Lower lobe of right lung (tissue), 2 donors: ENCODE results near the gene DPY30. TPM values are rescaled to one million over a fixed set of nuclear protein-coding genes. Genes with fewer than 3 reads are reported as not detected.

Source experiments
- ATAC-seq, 2 donors: fragments of 200-7000 bp; cut with Tn5 transposase; one replicate each; pipeline ENCODE4 v1.9.1; 2020 to 2022; ENCODE audit warnings: mild to moderate bottlenecking in 2 of 2, moderate library complexity in 2 of 2
- DNase-seq: peaks from one replicate; pipeline ENCODE4 v3.0.0-alpha.2; 2020
- H3K27ac ChIP-seq: fragments of 200-600 bp; one replicate; pipeline ENCODE4 v1.8.0; 2022
- H3K27me3 ChIP-seq: fragments of 200-600 bp; one replicate; pipeline ENCODE4 v1.8.0; 2022; ENCODE audit warnings: low read depth
- H3K36me3 ChIP-seq: fragments of 200-600 bp; one replicate; pipeline ENCODE4 v1.8.0; 2022; ENCODE audit warnings: mild to moderate bottlenecking
- H3K4me1 ChIP-seq: fragments of 200-600 bp; one replicate; pipeline ENCODE4 v1.8.0; 2022
- H3K4me3 ChIP-seq: fragments of 200-600 bp; one replicate; pipeline ENCODE4 v1.8.0; 2022; ENCODE audit warnings: mild to moderate bottlenecking
- H3K9me3 ChIP-seq: fragments of 200-600 bp; one replicate; pipeline ENCODE4 v1.8.0; 2022
- CTCF ChIP-seq: fragments of 200-600 bp; IDR thresholded peaks from one replicate; pipeline ENCODE4 v1.8.0; 2022; ENCODE audit warnings: antibody characterized with exemption, mild to moderate bottlenecking
- intact Hi-C: fragments of 100-400 bp; cut with DNase I; formaldehyde crosslinking; loops from one replicate; pipeline ENCODE4 v1.11.0; 2022
- total RNA-seq: library from RNA; stranded (reverse); fragmentation: NEBNext Ultra II Directional; extraction: Animal tissue kit (Norgen Biotek cat#: 25700); gene quantifications from one replicate; pipeline ENCODE4 v1.2.1, GENCODE V29; 2021
- donor health status: DM: no; HTN: yes; CAD: no; lungs with severe emphysema.

The DPY30 gene
- total RNA-seq, 1 donor from 2014 or later = 60.4 TPM

GRCh38 chr2:31987454-31988220 is 52.0 kb downstream of the DPY30 start:
- DNase-seq (no peak), ATAC-seq (no peak)
- no peak overlapping the region for H3K27ac ChIP-seq
- no peak overlapping the region for H3K4me3 ChIP-seq
- H3K27me3 ChIP-seq = no peaks in the 10 kb centered on the region
- no peaks in the 10 kb centered on the region for H3K36me3 ChIP-seq
- intact Hi-C loops = no loop called here
- H3K4me1 ChIP-seq = no peaks in the 10 kb centered on the region
- no peaks in the 10 kb centered on the region for H3K9me3 ChIP-seq
- TF ChIP-seq CTCF = no peak

GRCh38 chr2:31986906-31987305 is 52.7 kb downstream of the DPY30 start:
- no peak for DNase-seq
- H3K27ac ChIP-seq = no peak overlapping the region
- H3K9me3 ChIP-seq = no peaks in the 10 kb centered on the region
- no peak for ATAC-seq
- H3K36me3 ChIP-seq = no peaks in the 10 kb centered on the region
- H3K27me3 ChIP-seq = no peaks in the 10 kb centered on the region
- intact Hi-C loops = no loop called here
- no peak for TF ChIP-seq CTCF
- no peaks in the 10 kb centered on the region for H3K4me1 ChIP-seq
- no peak overlapping the region for H3K4me3 ChIP-seq

GRCh38 chr2:31983762-31984467 is 55.7 kb downstream of the DPY30 start:
- Histone ChIP-seq H3K36me3 (no peaks in the 10 kb centered on the region), H3K9me3 (no peaks in the 10 kb centered on the region), H3K27me3 (no peaks in the 10 kb centered on the region), H3K27ac (no peak overlapping the region), H3K4me3 (no peak overlapping the region), H3K4me1 (peaks cover 12% of the 10 kb centered on the region)
- DNase-seq = no peak
- intact Hi-C loops = no loop called here
- ATAC-seq = no peak
- TF ChIP-seq CTCF = no peak

- DNase-seq (no peak), ATAC-seq (peak; percentile 82 to 86)
- intact Hi-C loops = no loop called here
- H3K4me3 ChIP-seq = no peak overlapping the region
- TF ChIP-seq CTCF = no peak
- H3K27ac ChIP-seq = no peak overlapping the region
- H3K9me3 ChIP-seq = no peaks in the 10 kb centered on the region
- no peaks in the 10 kb centered on the region for H3K27me3 ChIP-seq
- no peaks in the 10 kb centered on the region for H3K36me3 ChIP-seq
- H3K4me1 ChIP-seq = peaks cover 12% of the 10 kb centered on the region
Observed at GRCh38 chr2:31980674-31981356, 58.8 kb downstream of the DPY30 start.

GRCh38 chr2:31979956-31980355 is 59.6 kb downstream of the DPY30 start:
- Histone ChIP-seq H3K36me3 (no peaks in the 10 kb centered on the region), H3K27ac (no peak overlapping the region), H3K9me3 (no peaks in the 10 kb centered on the region), H3K4me3 (no peak overlapping the region), H3K27me3 (no peaks in the 10 kb centered on the region), H3K4me1 (peaks cover 12% of the 10 kb centered on the region)
- no peak for TF ChIP-seq CTCF
- intact Hi-C loops = no loop called here
- no peak for ATAC-seq
- DNase-seq = no peak
